GM12875 (cell line): ENCODE data around the gene VMA21.

ENCODE experiments used
- H3K4me3 ChIP-seq: one replicate; pipeline ENCODE4 v1.5.1; 2011; ENCODE audit warnings: low read depth, low read length, control low read depth
- CTCF ChIP-seq: IDR thresholded peaks from 2 replicates; pipeline ENCODE4 v1.5.1; 2011; ENCODE audit warnings: low read depth, mild to moderate bottlenecking, control low read depth, inconsistent platforms, low read length, moderate library complexity, borderline replicate concordance; ENCODE audit not compliant: insufficient read depth

VMA21 gene

GRCh38 chrX:151402719-151403390 lies 5.8 kb downstream of the VMA21 start:
- no peak for TF ChIP-seq CTCF
- no peak overlapping the region for H3K4me3 ChIP-seq

GRCh38 chrX:151416579-151416978 lies 19.6 kb downstream of the VMA21 start:
- TF ChIP-seq CTCF: no peak
- H3K4me3 ChIP-seq: no peak overlapping the region

- H3K4me3 ChIP-seq: no peak overlapping the region
Observed at GRCh38 chrX:151419782-151420181, 22.8 kb downstream of the VMA21 start.

GRCh38 chrX:151424505-151424904 lies 27.5 kb downstream of the VMA21 start:
- TF ChIP-seq CTCF: no peak
- H3K4me3 ChIP-seq: no peak overlapping the region

More at GRCh38 chrX:151419782-151420181, 22.8 kb downstream of the VMA21 start:
- no peak for TF ChIP-seq CTCF

GRCh38 chrX:151448509-151448908 lies 51.5 kb downstream of the VMA21 start:
- TF ChIP-seq CTCF: no peak
- no peak overlapping the region for H3K4me3 ChIP-seq

- no peak overlapping the region for H3K4me3 ChIP-seq
- no peak for TF ChIP-seq CTCF
Observed at GRCh38 chrX:151458824-151459223, 61.8 kb downstream of the VMA21 start.
